Mesenchymal stem cell (in vitro differentiated cells and primary cell): ENCODE data around the gene PLGLB1.
"Not testable (repeated sequence)": the region's sequence is repeated elsewhere in the genome, so short reads cannot be mapped to it uniquely, and the experiment has no call there.

Experiments
- DNase-seq: peaks from one replicate; pipeline ENCODE4 v3.0.0-alpha.2; 2013
- H2AFZ ChIP-seq: one replicate; pipeline ENCODE4 v1.6.1; 2013; ENCODE audit warnings: low read depth, mild to moderate bottlenecking, control low read depth, inconsistent platforms, low read length, moderate library complexity
- H2AK5ac ChIP-seq: 2 replicates; pipeline ENCODE4 v1.6.1; 2013; ENCODE audit warnings: low read length, moderate library complexity, mild to moderate bottlenecking, inconsistent platforms; ENCODE audit not compliant: severe bottlenecking
- H2BK120ac ChIP-seq: one replicate; pipeline ENCODE4 v1.6.1; 2013; ENCODE audit warnings: low read depth, mild to moderate bottlenecking, inconsistent platforms, low read length, moderate library complexity
- H2BK12ac ChIP-seq, 2 experiments: one replicate each; pipeline ENCODE4 v1.6.1; 2013; ENCODE audit warnings: inconsistent platforms in 2 of 2, low read length in 2 of 2, mild to moderate bottlenecking in 2 of 2, moderate library complexity in 2 of 2, control low read depth in 1 of 2
- H2BK15ac ChIP-seq: one replicate; pipeline ENCODE4 v1.6.1; 2013; ENCODE audit warnings: mild to moderate bottlenecking, low read depth, inconsistent platforms; ENCODE audit not compliant: poor library complexity, severe bottlenecking
- H2BK5ac ChIP-seq: 2 replicates; pipeline ENCODE4 v1.6.1; 2013; ENCODE audit warnings: low read depth, mild to moderate bottlenecking, low read length, control low read depth, inconsistent platforms; ENCODE audit not compliant: poor library complexity, severe bottlenecking
- H3K14ac ChIP-seq, 2 experiments: one replicate each; pipeline ENCODE4 v1.6.1; 2013; ENCODE audit warnings: inconsistent platforms in 2 of 2, low read length in 2 of 2, control low read depth in 1 of 2, mild to moderate bottlenecking in 1 of 2, moderate library complexity in 1 of 2
- H3K18ac ChIP-seq, 2 experiments: one replicate each; pipeline ENCODE4 v1.6.1; 2013; ENCODE audit warnings: inconsistent platforms in 2 of 2, low read length in 2 of 2, control low read depth in 1 of 2, low read depth in 1 of 2, mild to moderate bottlenecking in 1 of 2
- H3K23ac ChIP-seq, 2 experiments: one replicate each; pipeline ENCODE4 v1.6.1; 2013; ENCODE audit warnings: inconsistent platforms in 2 of 2, low read length in 2 of 2, mild to moderate bottlenecking in 2 of 2, moderate library complexity in 2 of 2, control low read depth in 1 of 2
- H3K27ac ChIP-seq: 2 replicates; pipeline ENCODE4 v1.5.1; 2013; ENCODE audit warnings: mild to moderate bottlenecking, moderate library complexity, low read length, control low read depth, inconsistent platforms; ENCODE audit not compliant: poor library complexity, severe bottlenecking
- H3K27me3 ChIP-seq, 2 experiments: 2 replicates each; pipeline versions ENCODE4 v1.6.1 to v1.7.0; 2013; ENCODE audit warnings: low read length in 2 of 2, mild to moderate bottlenecking in 2 of 2, moderate library complexity in 2 of 2, control low read depth in 1 of 2, inconsistent platforms in 1 of 2; ENCODE audit not compliant: control insufficient read depth in 1 of 2, insufficient read depth in 1 of 2
- H3K36me3 ChIP-seq, 2 experiments: 2 replicates each; pipeline versions ENCODE4 v1.6.1 to v1.7.0; 2013; ENCODE audit warnings: low read length in 2 of 2, control low read depth in 1 of 2, inconsistent platforms in 1 of 2, low read depth in 1 of 2, mild to moderate bottlenecking in 1 of 2; ENCODE audit not compliant: insufficient read depth in 2 of 2, control insufficient read depth in 1 of 2
- H3K4ac ChIP-seq, 2 experiments: one replicate each; pipeline ENCODE4 v1.6.1; 2013; ENCODE audit warnings: inconsistent platforms in 2 of 2, low read length in 2 of 2, mild to moderate bottlenecking in 2 of 2, moderate library complexity in 2 of 2, control low read depth in 1 of 2, low read depth in 1 of 2
- H3K4me1 ChIP-seq: 2 replicates; pipeline ENCODE4 v1.6.1; 2013; ENCODE audit warnings: low read depth, low read length, control low read depth; ENCODE audit not compliant: control insufficient read depth, insufficient read depth
- H3K4me2 ChIP-seq: 2 replicates; pipeline ENCODE4 v1.6.1; 2013; ENCODE audit warnings: low read length, mild to moderate bottlenecking, inconsistent platforms; ENCODE audit not compliant: poor library complexity, severe bottlenecking
- H3K4me3 ChIP-seq, 2 experiments: 2 replicates each; pipeline versions ENCODE4 v1.5.1 to v1.7.0; 2013; ENCODE audit warnings: low read length in 2 of 2, mild to moderate bottlenecking in 2 of 2, control low read depth in 1 of 2, low read depth in 1 of 2; ENCODE audit not compliant: insufficient read depth in 1 of 2
- H3K79me1 ChIP-seq: replicated peaks from 2 replicates; pipeline ENCODE4 v1.6.1; 2013; ENCODE audit warnings: mild to moderate bottlenecking, control low read depth, low read length, inconsistent platforms; ENCODE audit not compliant: poor library complexity, severe bottlenecking
- H3K9ac ChIP-seq: 2 replicates; pipeline ENCODE4 v1.7.0; 2013; ENCODE audit warnings: mild to moderate bottlenecking, low read length, moderate library complexity
- H3K9me3 ChIP-seq: 2 replicates; pipeline ENCODE4 v1.7.0; 2013; ENCODE audit warnings: mild to moderate bottlenecking, low read length; ENCODE audit not compliant: control insufficient read depth
- H4K8ac ChIP-seq: one replicate; pipeline ENCODE4 v1.6.1; 2013; ENCODE audit warnings: inconsistent platforms, mild to moderate bottlenecking, low read length, moderate library complexity
- H4K91ac ChIP-seq: one replicate; pipeline ENCODE4 v1.6.1; 2013; ENCODE audit warnings: mild to moderate bottlenecking, low read length, inconsistent platforms
- WGBS: methylation state at CpG from one replicate; pipeline ENCODE4 v1.1.7; 2013; ENCODE audit warnings: mixed read lengths; 5-methylcytosine and 5-hydroxymethylcytosine counted together

PLGLB1 gene

GRCh38 chr2:87057606-87058005, 36.0 kb upstream of the PLGLB1 start:
- not testable (repeated sequence) for H3K9me3 ChIP-seq, H3K4me2 ChIP-seq, H3K27ac ChIP-seq, H3K36me3 ChIP-seq, H3K9ac ChIP-seq, H2BK12ac ChIP-seq, H3K4ac ChIP-seq, H2BK15ac ChIP-seq, H3K79me1 ChIP-seq, H3K4me1 ChIP-seq, H3K4me3 ChIP-seq, H2BK5ac ChIP-seq, H2AFZ ChIP-seq, H2BK120ac ChIP-seq, H3K14ac ChIP-seq, H3K27me3 ChIP-seq, H2AK5ac ChIP-seq, H4K8ac ChIP-seq, H3K18ac ChIP-seq, H3K23ac ChIP-seq, DNase-seq, H4K91ac ChIP-seq
- no CpG with 5 or more reads among the region's 4 CpGs for WGBS

- not testable (repeated sequence) for H2BK15ac ChIP-seq, H3K18ac ChIP-seq, H2BK12ac ChIP-seq, DNase-seq, H3K23ac ChIP-seq, H3K9me3 ChIP-seq, H2AFZ ChIP-seq, H2BK120ac ChIP-seq, H2AK5ac ChIP-seq, H3K4me1 ChIP-seq, H3K27me3 ChIP-seq, H3K36me3 ChIP-seq, H3K4me3 ChIP-seq, H3K27ac ChIP-seq, H3K9ac ChIP-seq, H4K91ac ChIP-seq, H3K4me2 ChIP-seq, H3K79me1 ChIP-seq, H3K4ac ChIP-seq, H3K14ac ChIP-seq, H4K8ac ChIP-seq, H2BK5ac ChIP-seq
These were observed 35.2 kb upstream of the PLGLB1 start for GRCh38 chr2:87056843-87057242.

GRCh38 chr2:87056435-87056834, 34.8 kb upstream of the PLGLB1 start:
- not testable (repeated sequence) for H3K4me1 ChIP-seq, H2AFZ ChIP-seq, H3K4me2 ChIP-seq, H3K9ac ChIP-seq, H3K9me3 ChIP-seq, H4K91ac ChIP-seq, H3K18ac ChIP-seq, H2AK5ac ChIP-seq, H2BK120ac ChIP-seq, H3K36me3 ChIP-seq, H2BK15ac ChIP-seq, H3K4me3 ChIP-seq, H3K14ac ChIP-seq, H3K79me1 ChIP-seq, H2BK5ac ChIP-seq, H3K27me3 ChIP-seq, H3K4ac ChIP-seq, H3K27ac ChIP-seq, DNase-seq, H3K23ac ChIP-seq, H2BK12ac ChIP-seq, H4K8ac ChIP-seq
- no CpG with 5 or more reads among the region's 11 CpGs for WGBS

GRCh38 chr2:87054375-87054774, 32.7 kb upstream of the PLGLB1 start:
- not testable (repeated sequence) for H3K9ac ChIP-seq, H3K4me1 ChIP-seq, H3K4me3 ChIP-seq, H3K36me3 ChIP-seq, H3K27me3 ChIP-seq, H2BK15ac ChIP-seq, H3K18ac ChIP-seq, H3K9me3 ChIP-seq, H3K14ac ChIP-seq, H3K4me2 ChIP-seq, H4K8ac ChIP-seq, H3K27ac ChIP-seq, H2AFZ ChIP-seq, H3K23ac ChIP-seq, H2BK12ac ChIP-seq, H2BK120ac ChIP-seq, H3K79me1 ChIP-seq, DNase-seq, H2AK5ac ChIP-seq, H2BK5ac ChIP-seq, H4K91ac ChIP-seq, H3K4ac ChIP-seq
- WGBS: no CpG with 5 or more reads among the region's 4 CpGs
